Measurements from ENCODE around the gene GYPC. TPM values are rescaled to one million over a fixed set of nuclear protein-coding genes. Genes with fewer than 3 reads are reported as not detected.

Gene GYPC
- total RNA-seq, 1 donor from 2014 or later: 51.1 TPM

DNA sequence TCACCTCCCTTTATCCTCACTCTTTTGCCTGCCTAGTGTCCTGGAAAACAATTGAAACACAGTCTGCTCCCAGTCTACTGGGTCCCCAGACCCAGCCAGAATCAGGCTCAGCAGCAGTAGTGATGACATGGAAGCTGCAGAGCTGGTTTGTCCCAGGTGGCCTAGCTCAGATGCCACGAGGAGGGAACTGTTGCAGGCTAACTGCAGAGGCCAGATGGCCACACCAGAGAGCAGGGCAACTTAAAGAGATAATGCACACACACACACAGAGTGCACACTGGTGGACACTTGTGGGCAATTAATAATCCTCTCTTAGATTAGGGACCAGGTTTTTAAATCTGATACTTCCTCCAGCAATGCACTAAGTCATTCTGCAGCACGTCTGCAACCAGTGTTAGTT lies 42.4 kb downstream of the GYPC start:
- no peak for DNase-seq (ENCODE audit: low spot score)

DNA sequence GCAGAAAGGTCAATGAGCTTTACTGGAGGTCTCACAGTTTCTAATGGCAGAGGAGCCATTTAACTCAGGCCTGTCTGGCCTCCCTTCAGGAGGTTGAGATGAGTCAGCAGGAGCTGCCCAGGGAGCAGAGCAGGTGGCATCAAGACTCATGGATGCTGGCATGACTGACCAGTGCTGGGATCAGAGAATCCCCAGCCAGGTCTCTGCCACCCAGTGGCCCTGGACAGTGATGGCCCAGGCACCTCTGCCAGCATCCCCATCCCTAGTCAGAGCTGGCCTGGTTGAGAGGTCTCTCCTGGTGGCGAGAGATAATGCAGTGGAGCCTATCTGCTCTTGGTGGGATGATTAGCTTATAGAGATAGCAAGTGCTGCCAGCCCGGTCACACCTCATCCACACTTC lies 43.1 kb downstream of the GYPC start:
- no peak for DNase-seq (ENCODE audit: low spot score)

DNA sequence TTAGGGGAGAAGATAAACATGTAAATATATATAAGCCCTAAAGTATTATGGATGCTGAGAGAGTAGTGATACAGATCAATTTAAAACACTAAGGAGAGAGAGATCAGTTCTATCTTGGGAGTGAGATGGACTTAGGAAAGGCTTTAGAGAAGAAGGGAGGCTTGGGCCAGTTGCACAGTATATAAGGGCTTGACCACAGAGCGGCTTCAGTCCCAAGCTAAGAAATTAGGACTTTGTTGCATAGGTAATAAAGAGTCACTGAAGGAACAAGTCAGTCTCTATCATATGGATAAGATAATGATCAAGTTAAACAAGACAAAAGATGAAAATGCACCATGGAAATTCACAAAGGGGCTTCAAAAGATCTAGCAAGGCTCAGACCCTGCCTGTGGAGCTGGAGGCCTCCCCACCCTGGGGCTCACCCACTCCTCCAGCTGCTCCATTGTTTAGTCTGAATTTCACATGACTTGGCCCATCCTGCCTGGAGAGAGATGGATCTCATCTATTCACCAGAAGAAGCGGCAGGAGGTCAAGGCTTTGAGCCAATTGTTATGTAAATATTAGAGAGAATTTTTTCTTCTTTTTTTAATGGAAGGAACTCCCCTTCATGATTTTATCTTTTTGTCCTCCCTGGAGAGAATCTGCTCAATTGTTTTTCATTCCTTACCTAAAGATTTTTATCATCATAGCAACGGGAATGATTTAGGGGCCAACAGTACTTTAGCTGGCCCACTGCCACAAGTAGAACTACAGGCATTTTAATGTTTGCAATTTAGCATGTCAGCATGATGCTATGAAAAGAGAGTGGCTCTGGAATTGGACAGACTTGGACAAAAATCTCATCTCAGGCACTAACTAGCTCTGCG lies 44.0 kb downstream of the GYPC start:
- no peak for DNase-seq (ENCODE audit: low spot score)

DNA sequence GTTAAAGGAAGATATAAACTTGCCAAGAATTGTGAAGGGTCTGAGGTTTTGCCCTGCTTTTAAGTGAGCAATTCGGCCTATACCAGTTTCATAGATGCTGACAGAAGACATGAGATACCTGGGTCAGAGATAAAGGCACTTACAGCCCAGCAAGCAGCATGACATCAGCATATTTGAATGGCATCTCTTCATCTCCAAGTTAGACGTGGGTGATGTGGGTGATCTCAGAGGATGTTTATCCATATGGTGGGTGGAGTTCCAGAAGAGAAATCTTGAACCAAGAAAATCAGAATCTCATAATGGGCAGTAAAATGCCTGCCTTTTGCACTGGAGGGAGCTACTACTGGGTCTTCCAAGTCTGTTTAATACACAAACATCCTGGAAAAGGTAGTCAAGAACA lies 44.7 kb downstream of the GYPC start:
- no peak for DNase-seq (ENCODE audit: low spot score)

DNA sequence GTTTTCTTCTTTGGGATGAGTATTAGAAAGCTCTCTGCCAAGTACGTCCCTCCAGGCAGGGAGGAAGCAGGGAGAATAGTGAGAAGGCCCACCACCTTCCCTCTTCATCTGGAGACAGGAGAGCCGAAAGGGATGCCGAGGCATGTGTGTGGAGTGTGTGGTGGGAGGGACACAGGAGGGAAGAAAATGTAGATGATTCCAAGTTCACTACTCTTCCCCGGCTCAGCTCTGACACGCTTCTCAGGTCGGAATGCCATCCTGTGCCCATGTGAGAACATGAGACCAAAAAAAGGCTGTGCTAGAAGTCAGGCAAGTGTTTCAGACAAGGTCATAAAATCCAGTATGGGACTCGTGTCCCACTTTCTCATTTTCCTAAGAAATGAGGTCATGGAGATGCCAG lies 47.4 kb downstream of the GYPC start:
- DNase-seq (ENCODE audit: low spot score): no peak

DNA sequence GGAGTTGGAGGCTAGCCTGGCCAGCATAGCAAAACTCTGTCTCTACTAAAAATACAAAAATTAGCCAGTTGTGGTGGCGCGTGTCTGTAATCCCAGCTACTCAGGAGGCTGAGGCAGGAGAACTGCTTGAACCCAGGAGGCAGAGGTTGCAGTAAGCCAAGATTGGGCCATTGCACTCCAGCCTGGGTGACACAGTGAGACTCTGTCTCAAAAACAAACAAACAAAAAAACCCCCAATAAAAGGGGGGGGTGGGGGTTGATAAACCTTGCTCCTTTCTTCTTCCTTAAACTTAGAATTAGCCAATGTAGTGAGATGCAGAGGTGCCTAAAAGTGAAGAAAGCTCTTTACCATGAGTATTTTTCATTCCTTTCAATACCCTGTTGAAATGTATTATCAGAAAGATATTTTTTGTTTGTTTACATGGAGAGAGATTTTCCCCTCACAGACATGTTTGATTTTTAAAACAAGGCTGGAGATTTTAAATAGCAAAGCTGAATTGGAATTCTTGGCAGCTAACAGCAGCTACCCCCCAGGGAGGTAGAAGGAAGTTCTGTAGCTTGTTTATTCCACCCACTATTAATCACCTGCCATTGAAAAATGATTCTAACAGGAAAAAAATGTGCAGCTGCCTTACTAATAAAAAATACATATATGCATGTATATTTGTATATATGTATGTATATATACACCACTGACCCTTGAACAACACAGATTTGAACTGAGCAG lies 48.6 kb downstream of the GYPC start:
- peak; percentile 32 for DNase-seq (ENCODE audit: low spot score)

DNA sequence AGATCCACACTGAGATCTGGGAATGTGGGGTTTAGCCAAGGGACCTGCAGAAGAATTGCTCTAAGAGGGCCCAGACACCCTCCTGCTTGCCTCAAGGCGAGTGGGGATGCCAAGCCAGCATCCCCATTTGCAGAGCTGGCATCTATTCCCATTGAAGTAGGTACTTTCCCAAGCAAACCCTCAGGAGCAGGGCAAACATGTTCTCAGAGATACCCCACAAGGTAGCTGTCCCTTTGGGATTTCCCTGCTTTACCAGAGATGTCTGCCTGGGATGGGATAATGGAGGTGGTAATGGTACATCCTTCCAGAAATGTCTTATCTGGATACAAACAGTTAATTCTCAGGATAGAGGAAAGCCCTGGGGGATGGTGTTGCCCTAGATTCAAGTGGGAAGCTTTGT lies 51.2 kb downstream of the GYPC start:
- DNase-seq (ENCODE audit: low spot score): no peak

DNA sequence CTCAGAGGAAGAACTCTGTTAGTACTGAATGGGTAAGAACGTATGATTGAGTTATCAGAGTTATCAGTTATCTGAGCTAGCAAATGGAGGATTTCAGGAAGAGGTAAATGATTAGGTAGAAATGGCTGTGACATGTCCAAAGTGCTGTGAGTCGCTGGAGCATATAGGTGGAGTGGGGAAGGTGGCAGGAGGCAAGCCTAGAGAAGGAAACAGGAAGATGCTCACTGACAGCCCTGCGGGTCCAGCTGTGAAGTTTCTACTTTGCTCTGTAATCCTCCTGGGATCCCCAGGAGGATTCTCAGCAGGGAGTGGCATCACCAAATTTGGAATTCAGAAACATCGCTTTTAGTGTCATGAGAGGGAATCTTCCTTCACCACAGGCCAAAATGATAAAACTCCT lies 52.0 kb downstream of the GYPC start:
- DNase-seq (ENCODE audit: low spot score): no peak

DNA sequence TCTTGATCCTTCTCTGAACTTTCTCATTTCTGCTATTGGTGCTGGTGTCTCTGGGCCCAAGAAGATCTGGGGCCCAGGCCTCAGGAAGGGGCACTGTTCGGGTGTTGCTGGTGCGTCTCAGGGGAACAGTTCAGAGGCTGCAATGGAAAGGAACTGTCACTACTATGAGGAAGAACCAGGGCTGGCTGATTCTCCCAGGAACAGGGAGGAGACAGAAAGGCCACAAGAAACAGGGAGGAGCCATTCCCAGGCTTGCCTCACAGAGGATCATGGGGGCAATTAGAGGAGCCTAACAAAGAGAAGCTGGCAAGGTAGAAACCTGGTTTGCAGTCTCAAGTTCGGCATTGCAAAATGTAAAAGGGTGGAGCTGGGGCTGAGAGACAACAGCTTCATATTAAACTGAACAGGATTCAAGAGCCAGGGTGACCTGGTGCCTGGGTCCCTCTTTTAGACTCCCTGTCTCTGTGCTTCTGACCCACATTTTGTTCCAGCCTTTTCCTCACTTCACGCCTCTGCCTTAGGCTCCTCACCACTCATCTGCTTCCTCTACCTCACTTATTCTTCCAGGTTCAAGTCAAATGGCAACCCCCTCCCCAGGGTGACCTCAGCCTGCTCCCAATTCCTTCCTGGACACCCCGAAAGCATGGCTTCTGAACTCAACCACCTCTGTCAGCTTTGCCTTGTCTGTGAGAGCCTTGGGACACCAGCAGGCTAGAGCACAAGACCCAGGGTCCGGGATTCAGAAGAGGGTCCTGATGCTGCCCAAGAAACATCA lies 58.4 kb downstream of the GYPC start:
- peak; percentile 9 for DNase-seq (ENCODE audit: low spot score)

DNA sequence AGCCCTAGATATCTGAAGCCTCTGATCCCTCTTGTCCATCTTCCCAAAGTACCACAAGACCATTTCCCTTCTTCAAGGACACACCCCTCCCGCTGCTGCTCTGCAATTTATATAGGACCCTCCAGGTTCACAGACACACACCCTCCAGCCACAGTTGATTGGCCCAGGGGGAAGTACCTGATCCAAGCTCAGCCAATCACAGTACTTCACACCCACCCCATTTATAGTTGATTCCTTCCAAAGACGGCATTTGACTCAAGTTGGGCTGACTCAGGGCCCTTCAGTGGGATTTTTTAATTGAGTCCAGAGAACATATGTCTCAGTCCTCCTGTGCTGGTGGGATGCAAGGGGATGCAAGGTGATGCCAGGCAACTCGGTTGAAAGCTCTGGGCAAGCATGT lies 59.2 kb downstream of the GYPC start:
- peak; percentile 6 for DNase-seq (ENCODE audit: low spot score)

DNA sequence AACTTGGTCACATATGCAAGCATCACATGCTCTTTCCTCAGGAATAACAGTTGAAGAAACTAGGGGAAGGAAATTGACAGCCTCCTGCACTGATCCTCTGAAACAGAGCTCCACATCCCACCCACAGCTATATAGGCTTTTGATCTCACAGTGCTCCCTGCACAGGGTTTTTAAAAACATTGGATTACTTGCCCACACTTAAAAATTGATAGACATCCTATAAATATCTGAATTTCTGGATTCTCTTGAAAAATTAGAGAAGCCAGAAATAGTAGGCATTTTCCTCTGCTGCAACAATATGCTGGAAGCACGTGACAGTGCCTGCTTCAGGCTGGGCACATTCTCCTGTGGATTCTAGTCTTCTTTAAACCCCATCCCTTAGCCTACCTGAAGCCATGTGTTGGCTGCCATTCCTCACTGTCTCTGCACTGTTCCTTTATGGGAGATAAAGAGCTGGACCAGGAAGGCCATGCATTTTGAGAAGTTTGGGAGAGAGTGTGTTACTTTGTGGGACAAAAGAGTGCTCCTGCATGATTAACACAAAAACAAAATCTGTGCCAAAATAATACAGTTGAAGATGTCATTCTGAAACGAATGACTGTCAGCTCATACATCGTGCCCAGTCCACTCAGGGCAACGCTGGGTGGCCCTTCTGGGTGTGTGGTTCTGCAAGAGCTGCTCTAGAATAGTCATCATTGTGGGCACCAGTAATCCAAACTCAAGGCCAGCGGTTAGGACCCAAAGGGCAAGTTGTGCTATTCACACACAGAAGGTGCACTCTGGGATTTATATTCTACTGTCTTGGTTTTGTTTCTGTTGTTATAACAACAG lies 59.8 kb downstream of the GYPC start:
- DNase-seq (ENCODE audit: low spot score): peak; percentile 4

DNA sequence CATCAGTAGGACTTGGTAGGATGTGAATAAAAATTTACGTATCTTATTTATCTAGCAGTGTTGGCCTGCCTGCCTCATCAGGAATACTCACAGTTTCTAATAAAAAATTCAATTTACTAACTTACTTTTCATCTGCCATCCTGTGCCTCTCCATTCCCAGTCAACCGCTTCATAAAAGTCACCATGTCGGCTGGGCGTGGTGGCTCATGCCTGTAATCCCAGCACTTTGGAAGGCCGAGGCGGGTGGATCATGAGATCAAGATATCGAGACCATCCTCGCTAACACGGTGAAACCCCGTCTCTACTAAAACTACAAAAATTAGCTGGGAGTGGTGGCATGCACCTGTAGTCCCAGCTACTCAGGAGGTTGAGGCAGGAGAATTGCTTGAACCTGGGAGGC lies 61.3 kb downstream of the GYPC start:
- DNase-seq (ENCODE audit: low spot score): peak; percentile 2

DNA sequence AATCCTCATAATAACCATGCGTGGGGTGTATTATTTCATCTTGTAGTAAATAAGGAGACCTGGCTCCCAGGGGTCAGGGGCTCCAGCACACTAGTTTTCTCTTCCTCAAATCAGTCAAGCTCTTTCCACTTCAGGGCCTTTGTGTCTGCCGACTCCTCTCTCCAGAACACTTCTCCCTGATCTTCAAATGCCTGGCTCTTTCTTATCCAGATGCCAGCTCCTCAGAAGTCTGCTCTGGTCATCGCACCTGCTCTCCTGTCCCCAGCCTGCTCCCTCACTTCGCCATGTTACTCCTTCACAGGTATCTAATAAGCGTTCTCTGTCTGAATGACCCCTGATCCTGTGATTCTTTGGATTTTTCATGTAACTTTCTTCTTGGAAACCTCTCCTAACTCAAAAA lies 62.0 kb downstream of the GYPC start:
- peak; percentile 2 for DNase-seq (ENCODE audit: low spot score)

DNA sequence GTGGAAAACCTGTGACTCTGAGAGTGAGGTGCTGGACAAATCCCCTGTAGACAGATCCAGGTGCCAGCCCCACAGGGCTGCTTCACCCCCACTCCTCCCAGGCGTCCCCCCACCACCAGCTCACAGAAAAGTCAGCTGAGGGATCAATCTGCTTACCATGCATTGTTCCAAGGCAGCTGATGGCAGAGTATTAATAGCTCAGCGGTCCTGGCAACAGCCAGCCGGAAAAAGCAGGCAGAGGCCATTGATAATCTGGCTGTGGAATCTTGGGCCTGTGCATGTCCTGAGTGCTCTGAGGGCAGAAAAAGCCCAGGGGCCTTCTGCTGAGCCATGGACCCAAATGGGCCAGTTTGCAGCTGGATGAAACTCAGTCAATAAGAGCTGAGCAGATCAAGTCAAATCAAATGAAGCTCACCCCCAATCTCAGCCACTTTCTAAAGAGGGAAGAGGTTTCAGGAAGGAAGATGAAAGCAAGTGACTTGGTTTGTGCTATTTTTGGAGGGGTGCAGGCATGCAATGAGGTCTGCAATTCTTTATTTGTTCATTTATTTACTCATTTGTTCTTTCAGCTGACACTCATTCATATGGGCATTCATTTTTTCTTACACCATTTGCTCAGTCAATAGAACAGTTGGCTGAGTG lies 63.4 kb downstream of the GYPC start:
- peak; percentile 9 for DNase-seq (ENCODE audit: low spot score)

DNA sequence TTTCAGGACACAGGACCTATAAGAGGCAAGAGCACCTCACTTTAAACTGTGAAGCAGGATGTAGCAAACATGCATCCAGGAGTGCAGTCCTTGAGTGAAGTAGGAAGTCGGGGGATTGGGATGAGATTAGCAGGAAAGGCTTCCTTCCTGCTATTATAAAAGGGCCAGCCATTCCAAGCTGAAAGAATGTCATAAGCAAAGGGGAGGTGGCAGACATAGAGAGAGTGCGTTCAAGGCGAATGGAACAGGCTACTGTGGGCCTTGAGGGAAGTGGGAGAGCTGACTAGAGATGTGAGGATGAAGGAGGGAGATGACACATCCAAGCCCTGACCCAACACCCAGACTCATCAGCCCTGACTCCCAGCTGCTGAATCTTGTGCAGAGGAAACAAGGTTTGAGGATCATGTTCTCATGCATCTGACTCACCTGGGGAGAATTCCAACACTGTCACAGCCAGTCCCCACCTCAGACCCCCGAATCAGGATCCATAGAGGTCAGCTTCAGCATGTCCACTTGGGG lies 63.9 kb downstream of the GYPC start:
- peak; percentile 4 for DNase-seq (ENCODE audit: low spot score)

DNA sequence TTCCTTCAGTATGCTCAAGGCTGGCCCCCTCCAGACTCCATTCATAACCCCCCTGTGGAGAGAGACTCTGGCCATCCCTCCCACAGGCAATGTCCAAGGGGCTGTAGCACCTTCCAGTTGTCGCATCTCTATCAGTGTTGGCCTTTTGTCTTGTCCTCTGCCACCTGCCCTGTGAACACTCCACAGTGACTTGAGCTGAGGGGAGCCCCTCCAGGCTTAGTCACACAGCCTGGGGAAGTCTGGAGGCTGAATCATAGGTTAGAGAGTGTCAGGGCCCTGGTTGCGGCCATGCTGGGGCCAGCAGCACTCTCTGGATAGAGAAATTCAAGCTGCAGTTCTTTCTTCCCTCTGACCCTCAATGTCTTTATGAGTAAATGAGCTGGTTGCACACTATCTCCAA lies 64.7 kb downstream of the GYPC start:
- no peak for DNase-seq (ENCODE audit: low spot score)

DNA sequence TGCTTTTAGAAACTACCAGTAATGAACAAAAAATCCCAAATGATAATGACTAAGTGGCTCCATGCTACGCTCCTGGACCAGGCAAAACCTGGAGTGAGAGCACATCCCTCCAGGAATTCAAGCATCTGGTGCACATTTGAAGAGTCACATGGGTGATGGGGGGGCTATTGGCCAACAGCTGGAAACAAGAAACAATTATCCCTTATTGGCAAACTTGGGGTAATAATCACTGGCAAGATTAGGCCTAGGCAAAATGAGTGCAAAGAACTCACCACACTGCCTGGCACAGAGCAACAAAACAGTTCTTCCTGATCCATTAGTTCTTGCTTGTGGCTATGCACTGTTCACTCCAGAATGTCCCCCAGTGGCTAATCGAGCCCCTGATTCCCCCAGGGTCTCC lies 66.1 kb downstream of the GYPC start:
- DNase-seq (ENCODE audit: low spot score): no peak

DNA sequence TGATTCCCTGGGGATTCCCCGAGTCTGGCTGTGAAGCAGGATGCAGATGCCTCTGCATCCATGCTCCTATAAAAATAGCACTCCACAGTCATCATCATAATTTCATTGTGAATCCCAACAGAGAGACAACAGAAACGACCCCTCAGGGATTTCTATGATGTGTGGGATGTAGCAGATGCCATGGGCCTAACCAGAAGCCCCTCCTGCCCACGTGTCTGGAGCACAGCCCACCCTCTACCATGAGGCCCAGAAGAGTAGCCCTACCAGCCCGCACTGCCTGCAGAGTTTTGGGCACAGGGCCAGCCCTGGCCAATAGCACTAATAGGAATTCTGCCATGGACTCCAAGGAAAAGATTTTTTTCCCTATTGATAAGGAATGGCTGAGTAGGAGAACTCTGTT lies 66.6 kb downstream of the GYPC start:
- DNase-seq (ENCODE audit: low spot score): peak; percentile 7

DNA sequence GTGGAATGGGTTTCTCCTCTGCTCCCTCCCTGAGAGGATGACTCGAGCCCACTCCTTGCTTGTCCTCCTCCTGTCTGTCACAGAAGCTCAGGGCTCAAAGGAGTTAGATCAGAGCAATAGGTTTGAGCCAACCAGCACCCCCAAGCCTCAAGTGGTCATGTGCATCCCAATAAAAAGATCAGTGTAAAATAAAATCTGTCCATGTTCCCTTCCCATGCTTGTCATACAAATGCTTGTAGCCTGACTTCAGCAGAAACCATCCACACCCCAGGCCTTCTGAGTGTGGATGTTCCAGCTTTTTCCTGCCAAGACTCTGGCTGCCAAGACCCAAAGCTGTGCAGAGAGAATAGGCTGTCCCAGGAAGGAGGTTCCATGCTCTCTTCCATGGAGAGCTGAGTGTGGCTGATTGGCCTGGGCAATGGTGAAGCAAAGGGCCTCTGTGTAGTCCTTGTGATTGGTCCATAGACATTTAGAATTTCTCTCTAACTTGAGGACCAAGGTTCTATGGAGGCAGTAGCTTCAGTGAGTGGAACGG lies 67.4 kb downstream of the GYPC start:
- DNase-seq (ENCODE audit: low spot score): no peak

DNA sequence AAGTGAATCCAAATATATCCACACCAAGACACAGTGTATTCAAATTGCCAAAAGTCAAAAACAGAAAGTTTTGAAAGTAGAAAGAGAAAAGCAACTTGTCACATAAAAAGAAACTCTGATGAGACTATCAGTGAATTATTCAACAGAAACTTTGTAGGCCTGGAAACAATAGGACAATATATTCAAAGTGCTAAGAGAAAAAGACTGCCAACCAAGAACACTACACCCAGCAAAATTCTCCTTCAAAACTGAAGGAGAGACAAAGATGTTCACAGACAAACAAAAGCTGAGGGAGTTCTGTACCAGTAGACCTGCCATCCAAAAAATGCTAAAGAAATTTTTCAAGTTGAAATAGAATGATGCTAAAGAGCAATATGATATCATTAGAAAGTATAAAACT lies 69.6 kb downstream of the GYPC start:
- no peak for DNase-seq (ENCODE audit: low spot score)

DNA sequence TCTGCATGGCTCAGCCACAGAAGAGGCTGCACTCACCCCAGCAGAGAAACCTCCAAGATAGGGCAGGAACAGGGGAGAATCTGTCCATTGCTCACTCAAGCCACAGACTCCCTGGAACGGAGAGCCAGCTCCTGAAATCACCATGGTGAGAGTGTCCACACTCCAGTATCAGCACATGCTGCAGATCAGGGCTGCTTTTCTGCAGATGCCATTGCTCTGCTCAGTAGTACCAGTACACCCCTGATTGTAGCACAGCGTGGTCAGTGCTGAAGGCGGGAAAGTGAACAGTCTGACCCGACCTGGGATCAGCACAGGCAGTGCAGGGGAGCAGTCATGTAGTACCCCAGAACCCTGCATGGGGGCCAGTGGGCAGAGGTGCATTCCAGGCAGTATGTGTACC lies 73.9 kb downstream of the GYPC start:
- no peak for DNase-seq (ENCODE audit: low spot score)
